ENCODE results near the gene SEPTIN2.
"Not testable (repeated sequence)": the region's sequence is repeated elsewhere in the genome, so short reads cannot be mapped to it uniquely, and the experiment has no call there.

The SEPTIN2 gene

DNA sequence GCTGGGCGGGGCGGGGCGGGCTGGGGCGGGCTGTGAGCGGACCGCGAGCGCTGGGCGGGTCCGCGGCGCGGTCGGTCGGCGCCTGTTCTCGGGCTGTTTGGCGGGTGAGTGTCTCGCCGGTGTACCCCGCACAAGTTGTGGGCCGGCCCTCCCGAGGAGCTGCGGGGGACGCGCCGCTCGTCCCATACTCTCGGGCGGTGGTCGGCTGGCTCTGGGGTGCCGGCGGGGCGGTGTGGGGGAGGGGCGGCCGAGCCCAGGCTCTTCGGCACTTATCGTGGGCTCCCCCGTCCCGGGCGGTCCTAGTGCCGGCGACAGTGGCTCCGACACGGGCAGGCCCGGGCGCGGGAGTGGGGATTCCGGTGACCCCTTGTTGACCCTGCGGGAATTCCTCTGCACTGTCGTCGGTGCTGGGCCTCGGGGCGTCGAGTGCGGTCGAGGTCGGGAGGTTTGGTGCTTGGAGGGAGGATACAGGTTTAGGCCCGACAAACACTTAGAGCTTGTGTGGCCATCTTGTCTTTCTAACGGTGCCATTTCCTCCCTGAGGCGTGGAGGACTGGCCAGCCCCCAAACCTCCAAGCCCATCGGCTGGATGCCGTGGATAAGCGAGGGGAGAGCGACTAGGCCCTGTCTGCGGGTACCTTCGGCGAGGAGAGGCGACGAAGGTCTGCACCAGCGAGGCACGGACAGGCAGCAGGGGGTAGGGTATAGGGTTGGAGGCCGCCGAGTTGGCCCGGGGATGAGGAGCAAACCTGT lies at the start of gene SEPTIN2:
Gene SEPTIN2, plus strand, starts transcription at position 47 of the 753 bp plus-strand sequence. CDS start 8,308 bp downstream, outside the sequence.
- DNase-seq, result peak; percentile 75

DNA sequence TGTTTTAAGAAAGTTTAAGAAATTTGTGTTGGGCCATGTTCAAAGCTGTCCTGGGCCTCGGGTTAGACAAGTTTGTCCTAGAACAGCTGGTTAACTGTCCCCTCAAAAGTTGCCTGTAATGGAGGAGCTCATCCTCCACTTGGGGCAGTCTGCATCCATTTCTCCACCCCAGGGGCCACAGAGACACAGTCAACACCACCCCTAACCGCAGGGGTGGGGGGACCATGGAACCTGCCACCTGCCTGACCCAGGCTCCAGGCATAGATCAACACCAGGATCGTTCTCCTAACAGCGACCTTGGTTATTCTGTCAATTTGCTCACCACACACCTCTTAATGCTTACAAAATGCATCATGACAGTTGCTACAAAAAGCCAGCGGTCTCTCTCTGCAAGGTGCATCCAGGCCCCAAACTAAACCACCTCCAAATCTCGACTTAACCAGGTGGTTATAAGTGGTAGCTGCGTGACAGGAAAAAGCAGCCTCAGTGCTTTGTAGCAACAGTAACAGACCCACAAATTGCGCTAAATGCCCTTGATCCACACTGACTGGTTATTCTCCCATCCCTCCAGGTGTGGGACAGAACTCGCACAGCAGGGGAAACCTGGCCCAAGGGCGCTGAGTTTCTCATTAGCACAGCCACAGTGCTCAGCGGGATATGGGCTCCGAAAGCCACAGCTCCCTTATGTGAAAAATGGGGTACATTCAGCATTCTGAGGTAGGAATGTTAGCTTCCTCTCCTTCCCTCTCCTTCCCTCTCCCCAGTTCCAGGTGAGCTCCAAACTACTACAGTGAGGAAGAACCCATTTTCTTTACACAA lies 48.3 kb upstream of the SEPTIN2 start:
- DNase-seq, result no peak

DNA sequence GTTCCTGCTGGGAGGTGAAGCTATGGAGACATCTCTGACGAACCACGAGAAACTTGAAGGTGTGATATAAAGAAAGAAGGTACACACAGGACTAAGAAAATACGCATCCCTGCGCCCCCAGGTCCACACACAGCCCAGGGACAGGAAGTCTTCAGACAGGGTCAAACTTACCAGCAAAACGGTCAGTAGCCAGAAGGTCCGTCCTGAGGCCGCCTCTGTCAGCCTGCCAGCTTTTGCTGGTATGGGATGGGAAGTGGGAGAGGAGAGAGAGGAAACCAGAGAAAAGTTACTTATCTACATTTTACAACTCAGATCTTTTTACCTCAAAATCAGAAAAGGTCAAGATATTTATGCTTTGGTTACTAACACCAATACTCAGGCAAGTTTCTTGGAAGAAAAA lies 47.4 kb upstream of the SEPTIN2 start:
- no peak for DNase-seq

- no peak for DNase-seq
Measured at GRCh38 chr2:241268716-241269445, 46.8 kb upstream of the SEPTIN2 start.

- DNase-seq, result no peak
Measured at GRCh38 chr2:241269707-241270520, 45.8 kb upstream of the SEPTIN2 start.

GRCh38 chr2:241270531-241270930 lies 45.2 kb upstream of the SEPTIN2 start:
- DNase-seq, result no peak

GRCh38 chr2:241271706-241272302 lies 43.9 kb upstream of the SEPTIN2 start:
- DNase-seq, result peak; percentile 56

- peak; percentile 50 for DNase-seq
Measured at GRCh38 chr2:241272303-241273209, 43.2 kb upstream of the SEPTIN2 start.

GRCh38 chr2:241273210-241274020 lies 42.3 kb upstream of the SEPTIN2 start:
- no peak for DNase-seq

- no peak for DNase-seq
Measured at GRCh38 chr2:241274127-241274526, 41.6 kb upstream of the SEPTIN2 start.

DNA sequence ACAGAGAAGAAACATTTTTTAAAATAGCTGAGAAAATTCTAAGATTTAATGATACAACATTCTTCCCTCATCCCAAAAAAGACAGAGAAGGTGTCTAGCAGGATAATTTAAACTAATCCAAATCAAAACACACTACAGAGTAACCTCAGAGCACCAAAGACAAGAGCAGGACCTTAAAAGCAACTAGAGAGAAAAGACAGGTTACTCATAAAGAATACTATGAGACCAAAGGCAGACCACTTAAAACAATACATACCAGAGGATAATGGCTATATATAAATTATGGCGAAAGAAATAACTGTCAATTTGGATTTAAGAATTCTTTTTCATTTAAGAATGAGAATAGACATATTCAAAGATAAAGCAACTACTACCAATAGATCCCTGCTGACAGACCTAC lies 40.2 kb upstream of the SEPTIN2 start:
- DNase-seq, result no peak

DNA sequence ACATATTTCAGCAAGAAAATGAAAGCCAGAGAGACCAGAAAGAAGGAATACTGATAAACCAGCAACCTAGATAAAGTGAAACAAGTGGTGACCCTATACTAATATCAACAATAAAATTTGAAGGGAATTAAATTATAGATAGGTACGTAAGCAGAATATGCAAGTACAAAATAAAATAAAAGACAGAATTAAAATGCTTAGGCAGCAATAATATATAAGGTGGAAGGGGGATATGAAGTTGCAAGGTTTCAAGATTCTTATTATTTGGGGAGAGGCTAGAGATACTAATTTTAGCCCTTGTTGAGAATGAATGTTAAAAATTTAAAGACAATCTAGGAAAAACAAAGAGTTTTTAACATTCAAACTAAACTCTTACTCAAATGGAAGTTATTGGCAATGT lies 39.8 kb upstream of the SEPTIN2 start:
- DNase-seq, result no peak

GRCh38 chr2:241278306-241278705 lies 37.4 kb upstream of the SEPTIN2 start:
- not testable (repeated sequence) for DNase-seq

DNA sequence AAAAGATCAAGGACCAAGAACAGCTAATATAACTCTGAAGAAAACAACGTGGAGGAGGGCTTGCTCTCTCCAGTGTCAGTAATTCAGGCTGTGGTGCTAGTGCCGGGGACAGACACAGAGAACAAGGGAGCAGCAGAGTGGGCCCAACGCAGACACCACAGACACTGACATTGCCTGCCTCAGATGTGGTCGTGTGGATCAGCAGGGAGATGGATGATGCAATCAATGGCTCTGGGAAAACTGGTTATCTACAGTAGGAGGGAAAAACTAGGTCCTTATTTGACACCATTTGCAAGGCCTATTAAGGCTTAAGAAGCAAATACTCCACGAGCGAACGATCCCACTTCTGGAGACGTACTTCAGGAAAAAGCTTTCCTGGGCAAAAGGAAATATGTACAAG lies 36.3 kb upstream of the SEPTIN2 start:
- DNase-seq, result no peak

- DNase-seq, result no peak
Measured at GRCh38 chr2:241279828-241280227, 35.9 kb upstream of the SEPTIN2 start.

- DNase-seq, result no peak
Measured at GRCh38 chr2:241280291-241280690, 35.4 kb upstream of the SEPTIN2 start.

DNA sequence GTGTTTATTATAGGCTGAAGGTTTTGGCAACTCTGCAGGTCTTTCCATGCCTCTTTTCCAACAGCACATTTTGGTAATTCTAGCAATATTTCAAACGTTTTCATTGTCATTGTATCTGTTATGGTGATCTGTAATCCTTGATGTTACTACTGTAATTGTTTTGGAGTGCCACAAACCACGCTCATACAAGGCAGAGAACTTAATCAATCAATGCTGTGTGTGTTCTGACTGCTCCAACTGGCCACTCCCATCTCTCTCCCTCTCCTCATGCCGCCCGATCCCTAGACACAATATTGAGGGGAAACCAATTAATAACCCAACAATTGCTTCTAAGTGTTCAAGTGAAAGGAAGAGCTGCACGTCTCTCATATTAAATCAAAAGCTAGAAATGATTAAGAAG lies 33.2 kb upstream of the SEPTIN2 start:
- no peak for DNase-seq

DNA sequence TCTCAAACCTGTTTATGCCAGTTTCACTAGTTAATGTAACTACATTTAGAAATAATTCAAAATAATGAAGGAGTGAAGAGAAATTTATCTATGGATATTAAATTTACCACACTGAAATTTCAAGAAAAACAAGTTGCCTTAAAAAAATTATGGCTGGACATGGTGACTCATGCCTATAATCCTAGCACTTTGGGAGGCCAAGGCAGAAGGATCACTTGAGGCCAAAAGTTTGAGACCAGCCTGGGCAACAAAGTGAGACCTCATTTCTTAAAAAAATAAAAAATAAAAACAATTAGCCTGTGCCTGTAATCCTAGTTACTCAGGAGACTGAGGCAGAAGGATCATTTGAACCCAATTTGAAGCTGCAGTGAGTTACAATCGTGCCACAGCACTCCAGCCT lies 30.1 kb upstream of the SEPTIN2 start:
- no peak for DNase-seq

GRCh38 chr2:241286348-241287090 lies 29.2 kb upstream of the SEPTIN2 start:
- DNase-seq, result no peak
